HG03469 (cell line): Measurements from ENCODE around the gene CFAP20DC.
"Not testable (repeated sequence)": the region's sequence is repeated elsewhere in the genome, so short reads cannot be mapped to it uniquely, and the experiment has no call there.

Source experiments
- ATAC-seq: cut with Tn5 transposase; IDR thresholded peaks from one replicate; pipeline ENCODE4 v1.9.1; 2021; ENCODE audit warnings: mild to moderate bottlenecking, moderate library complexity, moderate number of reproducible peaks; ENCODE audit not compliant: unreplicated experiment

Gene CFAP20DC

GRCh38 chr3:58824777-58825176 lies 225.0 kb downstream of the CFAP20DC start:
- ATAC-seq, result no peak

GRCh38 chr3:58824285-58824684 lies 225.5 kb downstream of the CFAP20DC start:
- no peak for ATAC-seq

GRCh38 chr3:58806551-58807244 lies 243.1 kb downstream of the CFAP20DC start:
- not testable (repeated sequence) for ATAC-seq

- no peak for ATAC-seq
Observed at GRCh38 chr3:58804914-58805313, 244.9 kb downstream of the CFAP20DC start.

GRCh38 chr3:58801541-58801940 lies 248.3 kb downstream of the CFAP20DC start:
- no peak for ATAC-seq

- ATAC-seq, result no peak
Observed at GRCh38 chr3:58800940-58801339, 248.9 kb downstream of the CFAP20DC start.

- no peak for ATAC-seq
Observed at GRCh38 chr3:58800032-58800431, 249.8 kb downstream of the CFAP20DC start.

GRCh38 chr3:58799271-58799670 lies 250.6 kb downstream of the CFAP20DC start:
- ATAC-seq, result no peak

GRCh38 chr3:58798312-58798711 lies 251.5 kb downstream of the CFAP20DC start:
- no peak for ATAC-seq

GRCh38 chr3:58794750-58795149 lies 255.1 kb downstream of the CFAP20DC start:
- ATAC-seq, result no peak

GRCh38 chr3:58793938-58794337 lies 255.9 kb downstream of the CFAP20DC start:
- ATAC-seq, result no peak

GRCh38 chr3:58792921-58793451 lies 256.8 kb downstream of the CFAP20DC start:
- ATAC-seq, result no peak

- ATAC-seq, result no peak
Observed at GRCh38 chr3:58789385-58789784, 260.4 kb downstream of the CFAP20DC start.

GRCh38 chr3:58784888-58785287 lies 264.9 kb downstream of the CFAP20DC start:
- ATAC-seq, result no peak

GRCh38 chr3:58784425-58784824 lies 265.4 kb downstream of the CFAP20DC start:
- ATAC-seq, result no peak

GRCh38 chr3:58783845-58784244 lies 266.0 kb downstream of the CFAP20DC start:
- ATAC-seq, result no peak

GRCh38 chr3:58779934-58780333 lies 269.9 kb downstream of the CFAP20DC start:
- ATAC-seq, result no peak

GRCh38 chr3:58776231-58776630 lies 273.6 kb downstream of the CFAP20DC start:
- ATAC-seq, result no peak

- ATAC-seq, result no peak
Observed at GRCh38 chr3:58772462-58772861, 277.4 kb downstream of the CFAP20DC start.

GRCh38 chr3:58769065-58769464 lies 280.8 kb downstream of the CFAP20DC start:
- no peak for ATAC-seq

- ATAC-seq, result no peak
Observed at GRCh38 chr3:58766587-58767282, 283.1 kb downstream of the CFAP20DC start.

- ATAC-seq, result no peak
Observed at GRCh38 chr3:58755150-58755549, 294.7 kb downstream of the CFAP20DC start.
